ENCODE measurements around the gene ADD2.
"Not testable (repeated sequence)": the region's sequence is repeated elsewhere in the genome, so short reads cannot be mapped to it uniquely, and the experiment has no call there.

The ADD2 gene

DNA sequence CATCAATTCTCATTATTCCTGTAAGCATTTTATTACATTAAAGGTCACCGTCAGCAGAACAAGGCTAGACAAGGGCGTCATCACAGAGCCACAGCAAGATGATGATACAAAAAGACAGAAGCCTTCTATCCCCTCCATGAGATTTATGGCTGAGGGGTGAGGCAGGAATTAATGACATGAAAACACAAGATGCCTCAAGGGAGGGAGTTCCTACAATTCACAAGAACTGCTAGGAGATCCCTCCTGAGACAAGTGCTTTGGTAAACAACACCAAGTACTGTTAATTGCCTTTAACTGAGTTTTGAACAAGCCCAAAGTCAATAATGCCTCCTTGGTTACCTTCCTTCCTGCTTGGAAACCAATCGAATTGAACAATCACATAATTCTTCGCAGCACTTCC, 14.1 kb downstream of the ADD2 start:
- no peaks in the 10 kb centered on the region for H3K36me3 Mint-ChIP-seq (ENCODE audit: insufficient read depth)

GRCh38 chr2:70753031-70753430, 15.0 kb downstream of the ADD2 start:
- Mint-ChIP-seq H3K36me3 (ENCODE audit: insufficient read depth) (no peaks in the 10 kb centered on the region), H3K27ac (ENCODE audit: low read depth) (no peak overlapping the region), H3K4me1 (no peaks in the 10 kb centered on the region), H3K9me3 (no peaks in the 10 kb centered on the region), H3K27me3 (peaks cover 43% of the 10 kb centered on the region), H3K4me3 (no peak overlapping the region)
- ATAC-seq (replicated peaks; ENCODE audit: extremely low read depth, poor library complexity, severe bottlenecking): no peak
- DNase-seq (ENCODE audit: low spot score in 2 of 2): no peak

More for the DNA sequence above, 14.1 kb downstream of the ADD2 start:
- no peak overlapping the region for H3K4me3 Mint-ChIP-seq
- ATAC-seq (replicated peaks; ENCODE audit: extremely low read depth, poor library complexity, severe bottlenecking) (no peak), DNase-seq (ENCODE audit: low spot score in 2 of 2) (no peak)
- H3K27me3 Mint-ChIP-seq: peaks cover 45% of the 10 kb centered on the region
- no peaks in the 10 kb centered on the region for H3K9me3 Mint-ChIP-seq
- no peak overlapping the region for H3K27ac Mint-ChIP-seq (ENCODE audit: low read depth)
- no peaks in the 10 kb centered on the region for H3K4me1 Mint-ChIP-seq

DNA sequence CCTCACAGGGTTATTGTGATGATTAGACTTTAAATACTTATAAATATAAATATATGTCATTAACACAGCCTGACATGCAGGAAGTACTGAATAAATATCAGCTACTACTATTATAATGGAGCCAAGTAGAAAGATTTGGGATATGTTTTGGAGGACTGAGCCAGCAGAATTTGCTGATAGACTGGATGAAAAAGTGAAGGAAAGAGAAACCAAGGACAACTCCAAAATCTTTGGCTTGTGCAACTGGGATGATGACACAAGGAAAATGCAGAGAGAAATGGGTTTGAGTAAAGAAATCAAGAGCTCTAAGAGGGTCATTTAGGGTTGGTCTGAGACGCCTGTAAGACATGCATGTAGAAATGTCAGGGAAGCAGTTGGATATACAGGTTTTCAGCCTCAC, 15.6 kb downstream of the ADD2 start:
- ATAC-seq (replicated peaks; ENCODE audit: extremely low read depth, poor library complexity, severe bottlenecking): no peak
- Mint-ChIP-seq H3K4me1 (no peaks in the 10 kb centered on the region), H3K4me3 (no peak overlapping the region), H3K27me3 (peaks cover 43% of the 10 kb centered on the region), H3K27ac (ENCODE audit: low read depth) (no peak overlapping the region), H3K9me3 (peaks cover 2% of the 10 kb centered on the region), H3K36me3 (ENCODE audit: insufficient read depth) (no peaks in the 10 kb centered on the region)
- no peak for DNase-seq (ENCODE audit: low spot score in 2 of 2)

DNA sequence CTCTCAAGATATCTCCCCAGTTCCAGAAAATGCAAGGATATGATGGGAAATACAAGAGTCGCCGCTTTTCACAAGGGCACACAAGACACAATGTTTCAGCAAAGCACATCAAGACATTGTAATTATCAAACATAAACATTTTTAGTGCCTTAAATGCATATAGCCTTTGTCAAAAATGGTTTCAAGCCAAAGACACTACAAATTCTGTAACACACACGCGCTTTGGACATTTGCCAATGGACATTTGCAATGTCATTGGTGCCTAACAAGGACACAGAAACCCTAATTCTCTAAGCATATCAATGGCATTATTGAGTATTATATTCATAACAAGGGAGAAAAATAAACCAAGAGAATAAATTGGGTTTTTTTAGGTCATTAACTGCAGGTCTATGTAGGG, 16.1 kb downstream of the ADD2 start:
- DNase-seq (ENCODE audit: low spot score in 2 of 2): no peak
- Mint-ChIP-seq H3K4me3 (no peak overlapping the region), H3K27ac (ENCODE audit: low read depth) (no peak overlapping the region), H3K9me3 (peaks cover 4% of the 10 kb centered on the region), H3K27me3 (peaks cover 43% of the 10 kb centered on the region), H3K36me3 (ENCODE audit: insufficient read depth) (peaks cover 2% of the 10 kb centered on the region), H3K4me1 (no peaks in the 10 kb centered on the region)
- no peak for ATAC-seq (replicated peaks; ENCODE audit: extremely low read depth, poor library complexity, severe bottlenecking)

GRCh38 chr2:70750320-70750719, 17.7 kb downstream of the ADD2 start:
- no peak for DNase-seq (ENCODE audit: low spot score in 2 of 2)
- no peaks in the 10 kb centered on the region for H3K4me1 Mint-ChIP-seq
- H3K36me3 Mint-ChIP-seq (ENCODE audit: insufficient read depth): peaks cover 2% of the 10 kb centered on the region
- peaks cover 4% of the 10 kb centered on the region for H3K9me3 Mint-ChIP-seq
- ATAC-seq (replicated peaks; ENCODE audit: extremely low read depth, poor library complexity, severe bottlenecking): no peak
- H3K27ac Mint-ChIP-seq (ENCODE audit: low read depth): no peak overlapping the region
- no peak overlapping the region for H3K4me3 Mint-ChIP-seq
- peaks cover 35% of the 10 kb centered on the region for H3K27me3 Mint-ChIP-seq

DNA sequence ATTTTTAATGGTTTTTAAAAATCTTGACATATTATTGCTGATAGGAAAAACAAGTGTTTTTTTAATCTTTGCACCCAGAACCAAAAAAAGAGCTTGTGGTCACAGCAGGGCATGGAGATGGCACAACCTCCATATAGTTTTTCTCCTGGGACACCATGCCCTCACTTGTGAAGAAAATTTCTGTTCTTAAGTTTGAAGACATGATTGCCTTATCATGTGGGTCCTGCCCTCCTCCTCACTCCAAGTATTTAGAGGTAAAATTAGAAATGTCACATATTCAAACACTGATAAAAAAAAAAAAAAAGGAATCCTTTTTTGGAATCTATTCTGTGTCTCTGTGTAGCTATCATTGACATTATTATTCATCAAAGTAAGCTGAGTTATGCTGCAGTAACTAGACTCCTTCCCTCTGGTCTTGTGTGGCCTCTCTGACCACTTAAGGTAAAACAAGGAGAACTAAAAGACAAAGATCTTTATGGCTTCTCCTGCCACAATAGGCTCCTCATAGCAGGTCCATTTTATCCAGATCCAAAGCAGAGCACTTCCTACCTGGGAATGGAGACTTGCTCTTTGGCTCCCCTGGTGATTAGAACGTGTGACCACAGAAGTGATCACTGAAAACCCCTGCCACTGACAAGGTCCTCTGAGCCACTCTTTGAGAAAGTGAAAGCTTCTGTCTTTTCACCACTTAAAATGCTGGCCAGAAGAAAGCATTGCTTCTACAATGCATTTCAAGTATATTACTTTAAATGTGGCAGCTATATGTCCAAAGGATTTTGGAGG, 19.8 kb downstream of the ADD2 start:
- Mint-ChIP-seq H3K4me1 (no peaks in the 10 kb centered on the region), H3K9me3 (peaks cover 4% of the 10 kb centered on the region), H3K27ac (ENCODE audit: low read depth) (no peak overlapping the region), H3K27me3 (peaks cover 35% of the 10 kb centered on the region), H3K4me3 (no peak overlapping the region), H3K36me3 (ENCODE audit: insufficient read depth) (peaks cover 2% of the 10 kb centered on the region)
- DNase-seq (ENCODE audit: low spot score in 2 of 2): no peak
- no peak for ATAC-seq (replicated peaks; ENCODE audit: extremely low read depth, poor library complexity, severe bottlenecking)

- no peak overlapping the region for H3K27ac Mint-ChIP-seq (ENCODE audit: low read depth)
- ATAC-seq (replicated peaks; ENCODE audit: extremely low read depth, poor library complexity, severe bottlenecking) (no peak), DNase-seq (ENCODE audit: low spot score in 2 of 2) (no peak)
- H3K4me3 Mint-ChIP-seq: no peak overlapping the region
- peaks cover 35% of the 10 kb centered on the region for H3K27me3 Mint-ChIP-seq
- H3K4me1 Mint-ChIP-seq: no peaks in the 10 kb centered on the region
- peaks cover 4% of the 10 kb centered on the region for H3K9me3 Mint-ChIP-seq
- peaks cover 2% of the 10 kb centered on the region for H3K36me3 Mint-ChIP-seq (ENCODE audit: insufficient read depth)
Observed at GRCh38 chr2:70747284-70747683, 20.7 kb downstream of the ADD2 start.

DNA sequence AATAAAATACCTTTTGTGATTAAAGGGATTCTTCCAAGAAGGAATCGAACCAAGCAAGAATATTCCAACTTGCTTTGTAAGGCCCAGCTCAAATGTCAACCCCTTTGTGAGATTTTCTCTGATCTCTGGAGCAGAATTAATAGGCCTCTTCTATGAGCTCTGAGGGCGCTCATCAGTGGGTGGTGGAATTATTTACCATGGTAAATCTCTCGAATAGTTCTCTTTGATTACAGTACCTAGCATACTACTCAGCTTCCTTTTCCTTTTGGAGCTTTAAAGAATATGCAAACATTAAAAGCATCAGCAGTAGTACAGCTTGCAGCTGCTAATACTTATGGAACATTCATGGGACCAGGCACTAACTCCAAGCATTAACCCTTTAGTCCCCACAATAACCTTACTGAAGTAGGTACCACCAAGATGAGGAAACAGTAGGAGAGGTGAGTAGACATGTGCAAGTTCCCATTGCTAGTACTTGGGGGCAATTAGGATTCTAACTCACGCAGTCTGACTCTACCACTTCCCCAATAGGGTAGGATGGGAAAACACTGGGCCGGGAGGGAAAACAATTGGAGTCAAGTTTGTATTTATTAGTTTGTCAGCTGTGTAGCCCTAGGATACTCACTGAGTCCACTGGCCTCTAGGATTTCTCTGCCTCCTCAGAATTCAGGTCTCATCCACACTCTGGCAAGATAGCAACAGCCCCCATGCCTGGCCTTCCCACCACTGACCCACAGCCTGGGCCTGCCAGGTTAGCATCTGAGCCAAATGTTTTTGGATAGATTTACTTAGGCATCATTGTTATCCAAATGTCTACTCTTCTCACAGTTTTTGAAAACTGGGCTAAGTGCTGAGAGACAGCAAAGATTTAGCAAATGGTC, 21.7 kb downstream of the ADD2 start:
- DNase-seq (ENCODE audit: low spot score in 2 of 2): no peak
- no peak for ATAC-seq (replicated peaks; ENCODE audit: extremely low read depth, poor library complexity, severe bottlenecking)
- H3K9me3 Mint-ChIP-seq: peaks cover 4% of the 10 kb centered on the region
- peaks cover 35% of the 10 kb centered on the region for H3K27me3 Mint-ChIP-seq
- H3K36me3 Mint-ChIP-seq (ENCODE audit: insufficient read depth): peaks cover 2% of the 10 kb centered on the region
- H3K4me3 Mint-ChIP-seq: no peak overlapping the region
- no peak overlapping the region for H3K27ac Mint-ChIP-seq (ENCODE audit: low read depth)
- H3K4me1 Mint-ChIP-seq: no peaks in the 10 kb centered on the region

DNA sequence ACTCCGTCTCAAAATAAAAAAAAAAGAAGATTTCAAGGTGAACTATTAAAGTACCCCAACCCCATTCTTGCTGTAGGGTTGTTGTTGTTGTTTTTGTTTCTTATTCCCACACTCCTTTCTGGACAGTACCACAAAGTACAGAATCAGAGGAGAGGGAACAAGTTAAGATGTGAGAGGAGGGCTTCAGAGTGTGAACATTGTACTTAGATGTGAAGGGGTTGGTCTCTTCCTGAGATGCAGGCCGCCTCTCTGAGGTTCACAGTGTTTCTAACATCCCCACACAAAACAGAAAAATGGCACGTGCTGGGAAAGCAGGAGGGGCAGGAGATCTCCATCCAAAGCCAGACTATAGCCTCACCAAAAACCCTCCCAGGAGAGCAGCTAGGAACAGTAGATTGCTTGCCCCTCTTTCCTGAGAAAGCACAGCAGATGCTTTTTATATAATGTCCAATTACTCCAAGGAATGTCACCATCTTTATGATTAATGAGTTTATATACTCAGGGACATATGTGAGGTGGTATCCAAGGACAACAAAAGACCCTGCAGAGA, 22.6 kb downstream of the ADD2 start:
- DNase-seq (ENCODE audit: low spot score in 2 of 2) (no peak), ATAC-seq (replicated peaks; ENCODE audit: extremely low read depth, poor library complexity, severe bottlenecking) (no peak)
- peaks cover 2% of the 10 kb centered on the region for H3K36me3 Mint-ChIP-seq (ENCODE audit: insufficient read depth)
- H3K27ac Mint-ChIP-seq (ENCODE audit: low read depth): no peak overlapping the region
- H3K4me3 Mint-ChIP-seq: no peak overlapping the region
- H3K4me1 Mint-ChIP-seq: no peaks in the 10 kb centered on the region
- peaks cover 33% of the 10 kb centered on the region for H3K27me3 Mint-ChIP-seq
- peaks cover 4% of the 10 kb centered on the region for H3K9me3 Mint-ChIP-seq

- peaks cover 4% of the 10 kb centered on the region for H3K9me3 Mint-ChIP-seq
- H3K27ac Mint-ChIP-seq (ENCODE audit: low read depth): no peak overlapping the region
- no peaks in the 10 kb centered on the region for H3K4me1 Mint-ChIP-seq
- no peak overlapping the region for H3K4me3 Mint-ChIP-seq
- H3K36me3 Mint-ChIP-seq (ENCODE audit: insufficient read depth): peaks cover 2% of the 10 kb centered on the region
- ATAC-seq (replicated peaks; ENCODE audit: extremely low read depth, poor library complexity, severe bottlenecking) (no peak), DNase-seq (ENCODE audit: low spot score in 2 of 2) (no peak)
- peaks cover 24% of the 10 kb centered on the region for H3K27me3 Mint-ChIP-seq
Observed at GRCh38 chr2:70744397-70744796, 23.6 kb downstream of the ADD2 start.

DNA sequence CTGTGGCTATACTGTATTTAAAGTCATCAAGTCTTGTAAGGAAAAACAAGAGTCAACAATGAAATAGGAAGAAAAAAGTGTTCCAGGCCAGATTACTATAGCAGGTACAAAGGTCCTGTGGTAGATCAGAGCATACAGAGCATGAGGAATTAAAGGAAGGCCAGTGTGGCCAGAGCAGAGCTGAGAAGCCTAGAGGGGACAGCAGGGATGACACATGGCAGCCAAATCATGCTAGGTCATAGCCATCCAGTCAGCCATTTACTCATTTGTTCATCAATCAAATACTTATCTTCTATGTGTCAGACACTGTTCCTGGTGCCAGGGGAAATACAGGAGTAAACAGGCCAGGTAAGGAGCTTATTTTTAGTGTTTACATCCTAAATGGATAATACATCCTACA, 24.3 kb downstream of the ADD2 start:
- H3K27ac Mint-ChIP-seq (ENCODE audit: low read depth): no peak overlapping the region
- H3K9me3 Mint-ChIP-seq: peaks cover 4% of the 10 kb centered on the region
- no peaks in the 10 kb centered on the region for H3K4me1 Mint-ChIP-seq
- H3K4me3 Mint-ChIP-seq: no peak overlapping the region
- peaks cover 2% of the 10 kb centered on the region for H3K36me3 Mint-ChIP-seq (ENCODE audit: insufficient read depth)
- ATAC-seq (replicated peaks; ENCODE audit: extremely low read depth, poor library complexity, severe bottlenecking): no peak
- peaks cover 17% of the 10 kb centered on the region for H3K27me3 Mint-ChIP-seq
- no peak for DNase-seq (ENCODE audit: low spot score in 2 of 2)

GRCh38 chr2:70743068-70743467, 24.9 kb downstream of the ADD2 start:
- peaks cover 2% of the 10 kb centered on the region for H3K36me3 Mint-ChIP-seq (ENCODE audit: insufficient read depth)
- peaks cover 12% of the 10 kb centered on the region for H3K27me3 Mint-ChIP-seq
- H3K4me3 Mint-ChIP-seq: no peak overlapping the region
- DNase-seq (ENCODE audit: low spot score in 2 of 2): no peak
- H3K27ac Mint-ChIP-seq (ENCODE audit: low read depth): no peak overlapping the region
- H3K4me1 Mint-ChIP-seq: no peaks in the 10 kb centered on the region
- ATAC-seq (replicated peaks; ENCODE audit: extremely low read depth, poor library complexity, severe bottlenecking): no peak
- H3K9me3 Mint-ChIP-seq: peaks cover 4% of the 10 kb centered on the region

DNA sequence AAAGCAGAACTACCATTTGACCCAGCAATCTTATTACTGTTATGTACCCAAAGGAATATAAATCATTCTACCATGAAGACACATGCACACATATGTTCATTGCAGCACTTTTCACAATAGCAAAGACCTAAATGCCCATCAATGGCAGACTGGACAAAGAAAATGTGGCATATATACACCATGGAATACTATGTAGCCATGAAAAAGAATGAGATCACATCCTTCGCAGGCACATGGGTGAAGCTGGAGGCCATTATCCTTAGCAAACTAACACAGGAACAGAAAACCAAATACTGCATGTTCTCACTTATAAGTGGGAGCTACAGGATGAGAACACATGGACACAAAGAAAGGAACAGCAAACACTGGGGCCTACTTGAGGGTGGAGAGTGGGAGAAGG, 28.5 kb downstream of the ADD2 start:
- H3K27me3 Mint-ChIP-seq: peaks cover 25% of the 10 kb centered on the region
- H3K27ac Mint-ChIP-seq (ENCODE audit: low read depth); H3K36me3 Mint-ChIP-seq (ENCODE audit: insufficient read depth); ATAC-seq (replicated peaks; ENCODE audit: extremely low read depth, poor library complexity, severe bottlenecking); DNase-seq (ENCODE audit: low spot score in 2 of 2); H3K4me1 Mint-ChIP-seq; H3K4me3 Mint-ChIP-seq; H3K9me3 Mint-ChIP-seq: not testable (repeated sequence)

Data from central memory CD8-positive, alpha-beta T cell (primary cell).